PC-3 (cell line): ENCODE measurements around the gene BLOC1S1.

Source experiments
- CTCF ChIP-seq: fragments of 300-600 bp; sonication (generic); conservative IDR thresholded peaks from 2 replicates; pipeline ENCODE4 v1.5.1; 2017; ENCODE audit warnings: antibody characterized with exemption, low read depth, mild to moderate bottlenecking, low read length
- EZH2 ChIP-seq: fragments of 300-600 bp; sonication (generic); IDR thresholded peaks from one replicate; pipeline ENCODE4 v1.6.1; 2017; ENCODE audit warnings: antibody characterized with exemption, mild to moderate bottlenecking, low read length; ENCODE audit not compliant: unreplicated experiment

- TF ChIP-seq CTCF (no peak), EZH2 (no peak)
Measured at GRCh38 chr12:55693323-55694187, 22.3 kb upstream of the BLOC1S1 start.
